GM21619 (cell line): ENCODE results near the gene PTX3.

Experiments
- ATAC-seq: cut with Tn5 transposase; IDR thresholded peaks from one replicate; pipeline ENCODE4 v1.9.1; 2021; ENCODE audit not compliant: unreplicated experiment

PTX3 gene

GRCh38 chr3:157420606-157421130, 16.0 kb upstream of the PTX3 start:
- ATAC-seq, result no peak

- no peak for ATAC-seq
These were observed 13.3 kb upstream of the PTX3 start for GRCh38 chr3:157423337-157423736.

- no peak for ATAC-seq
These were observed 8.7 kb upstream of the PTX3 start for GRCh38 chr3:157427901-157428300.

GRCh38 chr3:157428853-157429252, 7.8 kb upstream of the PTX3 start:
- ATAC-seq, result no peak

- peak; percentile 74 for ATAC-seq
These were observed 6.9 kb upstream of the PTX3 start for GRCh38 chr3:157429708-157430107.

GRCh38 chr3:157438194-157438730, 1.6 kb downstream of the PTX3 start:
- no peak for ATAC-seq

- no peak for ATAC-seq
These were observed 4.5 kb downstream of the PTX3 start for GRCh38 chr3:157441102-157441624.

GRCh38 chr3:157442729-157443128, 6.1 kb downstream of the PTX3 start:
- no peak for ATAC-seq

- ATAC-seq, result no peak
These were observed 7.5 kb downstream of the PTX3 start for GRCh38 chr3:157443905-157444796.

- no peak for ATAC-seq
These were observed 8.1 kb downstream of the PTX3 start for GRCh38 chr3:157444797-157445184.

GRCh38 chr3:157445857-157446256, 9.2 kb downstream of the PTX3 start:
- ATAC-seq, result no peak

GRCh38 chr3:157447026-157447694, 10.5 kb downstream of the PTX3 start:
- no peak for ATAC-seq

- no peak for ATAC-seq
These were observed 15.4 kb downstream of the PTX3 start for GRCh38 chr3:157452097-157452496.

- no peak for ATAC-seq
These were observed 17.2 kb downstream of the PTX3 start for GRCh38 chr3:157453824-157454223.

GRCh38 chr3:157459706-157460105, 23.1 kb downstream of the PTX3 start:
- ATAC-seq, result no peak

GRCh38 chr3:157460253-157460652, 23.6 kb downstream of the PTX3 start:
- no peak for ATAC-seq

- no peak for ATAC-seq
These were observed 27.2 kb downstream of the PTX3 start for GRCh38 chr3:157463816-157464215.

GRCh38 chr3:157464321-157464720, 27.7 kb downstream of the PTX3 start:
- ATAC-seq, result no peak

GRCh38 chr3:157465741-157466140, 29.1 kb downstream of the PTX3 start:
- no peak for ATAC-seq

- no peak for ATAC-seq
These were observed 30.6 kb downstream of the PTX3 start for GRCh38 chr3:157467200-157467599.

GRCh38 chr3:157469561-157470294, 33.1 kb downstream of the PTX3 start:
- ATAC-seq, result no peak
